IPS DF 6.9 (cell line): ENCODE results near the gene UBA6.

ENCODE experiments used
- DNase-seq: peaks from one replicate; pipeline ENCODE4 v3.0.0-alpha.2; 2013; ENCODE audit warnings: low read depth, low spot score
- H3K27ac ChIP-seq: one replicate; pipeline ENCODE4 v1.5.1; 2013; ENCODE audit warnings: low read length, control low read depth
- H3K27me3 ChIP-seq: 2 replicates; pipeline ENCODE4 v1.6.1; 2013; ENCODE audit warnings: mild to moderate bottlenecking, low read length; ENCODE audit not compliant: control insufficient read depth, insufficient read depth
- H3K36me3 ChIP-seq: 2 replicates; pipeline ENCODE4 v1.6.1; 2013; ENCODE audit warnings: low read length; ENCODE audit not compliant: control insufficient read depth, insufficient read depth
- H3K4me1 ChIP-seq: 2 replicates; pipeline ENCODE4 v1.6.1; 2013; ENCODE audit warnings: low read length; ENCODE audit not compliant: control insufficient read depth, insufficient read depth
- H3K4me3 ChIP-seq: 2 replicates; pipeline ENCODE4 v1.5.1; 2013; ENCODE audit warnings: mild to moderate bottlenecking, low read length
- H3K9me3 ChIP-seq: 2 replicates; pipeline ENCODE4 v1.6.1; 2013; ENCODE audit warnings: low read length, inconsistent platforms; ENCODE audit not compliant: control insufficient read depth, insufficient read depth
- WGBS: extraction: QIAGEN DNeasy Blood & Tissue Kit; methylation state at CpG from one replicate; pipeline ENCODE4 v1.1.7; 2013; ENCODE audit warnings: mixed read lengths, missing lambda C conversion rate; ENCODE audit not compliant: insufficient read length, insufficient coverage; 5-methylcytosine and 5-hydroxymethylcytosine counted together

UBA6 gene

GRCh38 chr4:67581913-67582312, 119.0 kb downstream of the UBA6 start:
- H3K9me3 ChIP-seq = no peaks in the 10 kb centered on the region
- H3K4me3 ChIP-seq = no peak overlapping the region
- WGBS = no CpG with 5 or more reads among the region's 2 CpGs
- no peak overlapping the region for H3K27ac ChIP-seq
- no peaks in the 10 kb centered on the region for H3K4me1 ChIP-seq
- no peaks in the 10 kb centered on the region for H3K27me3 ChIP-seq
- no peak for DNase-seq
- H3K36me3 ChIP-seq = no peaks in the 10 kb centered on the region

DNA sequence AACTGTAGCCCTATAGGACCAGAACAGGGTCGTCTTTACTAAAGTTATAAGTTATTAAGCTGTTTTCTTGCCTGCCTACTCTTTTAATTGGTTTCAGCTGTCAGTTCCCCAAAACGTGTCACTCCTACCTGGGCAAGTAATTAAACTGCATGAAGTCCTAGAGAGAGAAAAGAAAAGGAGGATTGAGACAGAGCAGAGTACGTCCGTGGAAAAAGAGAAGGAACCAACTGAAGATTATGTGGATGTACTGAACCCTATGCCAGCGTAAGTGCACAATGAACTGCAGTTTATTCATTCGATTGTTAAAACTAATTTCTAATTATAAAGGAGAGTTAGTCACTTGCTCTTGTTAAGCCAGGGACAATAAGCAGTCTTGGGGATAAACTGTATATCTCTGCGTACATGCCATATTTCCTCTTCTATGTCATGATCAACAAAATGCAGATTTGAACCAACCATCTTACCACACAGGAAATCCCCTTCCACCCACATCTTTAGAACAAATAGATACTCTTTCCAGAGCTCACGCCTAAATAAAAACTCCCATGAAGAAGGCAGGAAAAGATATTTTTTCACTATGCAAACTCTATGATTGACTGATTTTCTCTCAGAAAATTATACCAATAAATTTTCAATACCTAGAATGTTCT, 119.6 kb downstream of the UBA6 start:
- Histone ChIP-seq H3K27ac (no peak overlapping the region), H3K36me3 (no peaks in the 10 kb centered on the region), H3K9me3 (no peaks in the 10 kb centered on the region), H3K4me1 (no peaks in the 10 kb centered on the region), H3K27me3 (no peaks in the 10 kb centered on the region), H3K4me3 (no peak overlapping the region)
- no CpG with 5 or more reads among the region's 8 CpGs for WGBS
- DNase-seq = no peak

DNA sequence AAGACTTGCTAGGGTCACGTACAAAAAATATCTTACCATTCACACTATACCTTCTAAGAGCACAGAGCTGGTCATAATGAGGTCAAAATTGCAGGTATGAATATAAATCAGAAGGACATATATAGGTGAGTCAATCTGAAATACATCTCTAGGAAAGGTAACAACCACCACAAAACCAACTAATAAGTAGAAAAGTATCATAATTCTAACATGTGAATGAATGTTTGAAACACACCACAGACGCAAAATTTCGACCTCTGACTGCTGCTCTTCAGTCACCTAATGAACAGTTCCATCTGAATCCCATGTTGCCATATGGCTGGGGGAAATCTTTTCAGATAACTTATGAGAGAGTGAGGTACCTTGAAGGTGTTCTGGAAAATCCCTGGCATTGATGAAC, 120.4 kb downstream of the UBA6 start:
- H3K27ac ChIP-seq = no peak overlapping the region

GRCh38 chr4:67576538-67576937, 124.4 kb downstream of the UBA6 start:
- DNase-seq = no peak
- Histone ChIP-seq H3K4me1 (no peaks in the 10 kb centered on the region), H3K9me3 (no peaks in the 10 kb centered on the region), H3K27me3 (no peaks in the 10 kb centered on the region), H3K36me3 (no peaks in the 10 kb centered on the region), H3K4me3 (no peak overlapping the region), H3K27ac (no peak overlapping the region)
- WGBS = no CpG with 5 or more reads among the region's 1 CpG

More for the DNA sequence above, 120.4 kb downstream of the UBA6 start:
- WGBS = no CpG with 5 or more reads among the region's 3 CpGs
- H3K36me3 ChIP-seq = no peaks in the 10 kb centered on the region
- H3K4me1 ChIP-seq = no peaks in the 10 kb centered on the region
- no peak overlapping the region for H3K4me3 ChIP-seq
- H3K27me3 ChIP-seq = no peaks in the 10 kb centered on the region
- no peaks in the 10 kb centered on the region for H3K9me3 ChIP-seq
- DNase-seq = no peak

DNA sequence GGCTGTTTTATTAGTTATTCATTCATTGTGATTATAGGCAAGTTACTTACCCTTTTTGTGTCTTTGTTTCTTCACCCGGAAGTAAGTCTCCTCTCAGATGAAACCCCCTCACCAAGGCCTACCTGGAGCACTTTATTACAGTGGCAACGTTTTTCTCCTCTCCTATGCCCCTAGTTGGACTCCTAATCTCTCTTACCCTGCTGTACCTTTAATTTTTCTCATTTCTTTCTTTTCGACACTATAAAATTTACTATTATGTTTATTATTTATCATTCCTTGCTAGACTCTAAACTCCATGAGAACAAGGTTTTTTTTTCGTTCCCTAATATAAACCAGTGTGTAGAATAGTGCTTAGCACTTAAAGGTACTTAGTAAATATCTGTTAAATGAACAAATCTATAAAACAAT, 124.9 kb downstream of the UBA6 start:
- DNase-seq = no peak
- no peaks in the 10 kb centered on the region for H3K9me3 ChIP-seq
- WGBS = 100% methylated on average over 1 of the region's 4 CpGs
- H3K36me3 ChIP-seq = no peaks in the 10 kb centered on the region
- H3K27ac ChIP-seq = no peak overlapping the region
- H3K27me3 ChIP-seq = no peaks in the 10 kb centered on the region
- no peaks in the 10 kb centered on the region for H3K4me1 ChIP-seq
- H3K4me3 ChIP-seq = no peak overlapping the region

GRCh38 chr4:67575232-67576058, 125.5 kb downstream of the UBA6 start:
- DNase-seq = no peak
- Histone ChIP-seq H3K36me3 (no peaks in the 10 kb centered on the region), H3K9me3 (no peaks in the 10 kb centered on the region), H3K27me3 (no peaks in the 10 kb centered on the region), H3K4me1 (no peaks in the 10 kb centered on the region), H3K4me3 (no peak overlapping the region), H3K27ac (no peak overlapping the region)
- WGBS = no CpG with 5 or more reads among the region's 13 CpGs

- no peak overlapping the region for H3K27ac ChIP-seq
- no peaks in the 10 kb centered on the region for H3K4me1 ChIP-seq
- no peaks in the 10 kb centered on the region for H3K36me3 ChIP-seq
These were observed 127.8 kb downstream of the UBA6 start for GRCh38 chr4:67573193-67573592.

DNA sequence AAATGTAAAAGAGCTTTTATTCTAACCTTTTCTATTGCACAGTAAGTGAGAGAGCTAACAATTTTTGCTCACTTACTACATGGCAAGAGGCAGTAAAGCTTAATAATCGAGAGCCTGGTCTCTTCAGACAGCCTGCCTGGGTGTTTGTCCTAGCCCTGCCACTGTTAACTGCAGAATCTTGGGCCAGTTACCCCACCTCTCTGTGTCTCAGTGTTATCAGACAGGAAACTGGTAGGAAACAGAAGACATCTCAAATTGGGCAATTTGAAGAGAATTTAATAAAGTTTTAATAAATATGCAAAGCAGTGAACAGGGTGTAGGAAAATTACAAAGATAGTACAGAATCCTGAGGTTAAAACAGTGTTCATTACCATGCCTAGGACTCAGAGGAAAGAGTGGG, 129.0 kb downstream of the UBA6 start:
- no CpG with 5 or more reads among the region's 1 CpG for WGBS
- H3K27ac ChIP-seq = no peak overlapping the region
- H3K9me3 ChIP-seq = no peaks in the 10 kb centered on the region
- DNase-seq = no peak
- H3K36me3 ChIP-seq = no peaks in the 10 kb centered on the region
- no peaks in the 10 kb centered on the region for H3K4me1 ChIP-seq
- H3K4me3 ChIP-seq = no peak overlapping the region
- H3K27me3 ChIP-seq = no peaks in the 10 kb centered on the region

More at GRCh38 chr4:67573193-67573592, 127.8 kb downstream of the UBA6 start:
- no peak overlapping the region for H3K4me3 ChIP-seq
- H3K27me3 ChIP-seq = no peaks in the 10 kb centered on the region
- no peak for DNase-seq
- H3K9me3 ChIP-seq = no peaks in the 10 kb centered on the region

GRCh38 chr4:67570537-67570936, 130.4 kb downstream of the UBA6 start:
- H3K4me3 ChIP-seq = no peak overlapping the region
- H3K27me3 ChIP-seq = no peaks in the 10 kb centered on the region
- no CpG with 5 or more reads among the region's 1 CpG for WGBS
- no peaks in the 10 kb centered on the region for H3K36me3 ChIP-seq
- no peak for DNase-seq
- no peaks in the 10 kb centered on the region for H3K9me3 ChIP-seq
- H3K27ac ChIP-seq = no peak overlapping the region
- H3K4me1 ChIP-seq = no peaks in the 10 kb centered on the region

GRCh38 chr4:67568820-67569219, 132.1 kb downstream of the UBA6 start:
- no CpG with 5 or more reads among the region's 2 CpGs for WGBS

DNA sequence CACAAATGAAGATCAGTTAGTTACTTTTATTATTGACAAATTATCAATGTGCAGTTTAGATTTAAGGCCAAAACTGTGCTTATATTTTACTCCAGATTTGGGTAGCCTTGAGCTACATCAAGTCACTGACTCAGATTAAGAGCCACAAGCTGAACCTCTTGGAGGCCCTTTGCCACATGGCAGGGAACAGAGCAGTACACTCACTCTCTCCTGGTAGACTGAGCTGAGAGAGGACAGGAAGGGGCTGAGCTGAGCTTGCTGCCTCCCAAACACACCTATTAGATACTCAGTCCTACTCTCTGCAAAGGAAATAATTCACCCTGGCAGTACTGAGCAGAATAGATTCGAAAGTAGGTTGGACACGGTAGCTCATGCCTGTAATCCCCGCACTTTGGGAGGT, 134.6 kb downstream of the UBA6 start:
- no peaks in the 10 kb centered on the region for H3K27me3 ChIP-seq
- no peaks in the 10 kb centered on the region for H3K36me3 ChIP-seq
- no peaks in the 10 kb centered on the region for H3K9me3 ChIP-seq
- H3K4me3 ChIP-seq = no peak overlapping the region
- no peaks in the 10 kb centered on the region for H3K4me1 ChIP-seq
- no peak overlapping the region for H3K27ac ChIP-seq
- no peak for DNase-seq
- WGBS = no CpG with 5 or more reads among the region's 3 CpGs

More at GRCh38 chr4:67568820-67569219, 132.1 kb downstream of the UBA6 start:
- Histone ChIP-seq H3K9me3 (no peaks in the 10 kb centered on the region), H3K27me3 (no peaks in the 10 kb centered on the region), H3K4me3 (no peak overlapping the region), H3K4me1 (no peaks in the 10 kb centered on the region), H3K36me3 (no peaks in the 10 kb centered on the region), H3K27ac (no peak overlapping the region)
- no peak for DNase-seq
